Breast epithelium (tissue), 3 donors: ENCODE data around the gene PRRC2B.

Experiments
- POLR2A ChIP-seq: fragments of 450-650 bp; IDR thresholded peaks from one replicate; pipeline ENCODE4 v1.6.1; 2016; ENCODE audit warnings: antibody characterized with exemption, mild to moderate bottlenecking, moderate library complexity
- POLR2AphosphoS5 ChIP-seq, 3 donors: sonication (generic); formaldehyde crosslinking; IDR thresholded peaks; one replicate each; pipeline ENCODE4 v1.6.1; 2017; ENCODE audit warnings: antibody characterized with exemption in 3 of 3
- TF ChIP-seq, protein P1 (sequence below), 3 donors: fragments of 450-650 bp; IDR thresholded peaks; one replicate each; pipeline ENCODE4 v1.5.1; 2016 to 2017; ENCODE audit warnings: antibody characterized with exemption in 3 of 3, mild to moderate bottlenecking in 3 of 3, moderate library complexity in 3 of 3

DNA sequence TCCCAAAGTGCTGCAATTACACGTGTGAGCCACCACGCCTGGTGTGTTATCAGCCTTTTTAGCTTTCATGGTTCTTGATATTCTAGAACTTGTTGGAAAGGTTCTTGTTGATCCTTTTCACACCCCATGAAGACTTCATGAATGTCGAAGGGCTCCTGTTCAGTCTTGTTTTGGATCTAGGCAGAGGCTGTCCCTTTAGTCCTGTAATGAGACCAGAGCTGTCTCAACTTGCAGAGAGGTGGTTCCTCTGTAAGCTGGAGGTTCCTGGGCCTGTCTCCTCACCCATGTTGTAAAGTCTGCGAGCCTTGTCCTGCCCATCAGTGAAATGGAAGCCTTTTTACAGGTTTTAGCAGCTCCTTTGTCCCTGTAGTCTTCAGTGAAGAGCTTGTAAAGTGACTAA lies 38.2 kb downstream of the PRRC2B start:
- no peak for TF ChIP-seq POLR2A
- TF ChIP-seq, protein P1, sequence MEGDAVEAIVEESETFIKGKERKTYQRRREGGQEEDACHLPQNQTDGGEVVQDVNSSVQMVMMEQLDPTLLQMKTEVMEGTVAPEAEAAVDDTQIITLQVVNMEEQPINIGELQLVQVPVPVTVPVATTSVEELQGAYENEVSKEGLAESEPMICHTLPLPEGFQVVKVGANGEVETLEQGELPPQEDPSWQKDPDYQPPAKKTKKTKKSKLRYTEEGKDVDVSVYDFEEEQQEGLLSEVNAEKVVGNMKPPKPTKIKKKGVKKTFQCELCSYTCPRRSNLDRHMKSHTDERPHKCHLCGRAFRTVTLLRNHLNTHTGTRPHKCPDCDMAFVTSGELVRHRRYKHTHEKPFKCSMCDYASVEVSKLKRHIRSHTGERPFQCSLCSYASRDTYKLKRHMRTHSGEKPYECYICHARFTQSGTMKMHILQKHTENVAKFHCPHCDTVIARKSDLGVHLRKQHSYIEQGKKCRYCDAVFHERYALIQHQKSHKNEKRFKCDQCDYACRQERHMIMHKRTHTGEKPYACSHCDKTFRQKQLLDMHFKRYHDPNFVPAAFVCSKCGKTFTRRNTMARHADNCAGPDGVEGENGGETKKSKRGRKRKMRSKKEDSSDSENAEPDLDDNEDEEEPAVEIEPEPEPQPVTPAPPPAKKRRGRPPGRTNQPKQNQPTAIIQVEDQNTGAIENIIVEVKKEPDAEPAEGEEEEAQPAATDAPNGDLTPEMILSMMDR (IDR thresholded peaks at IDR 0.05) = no peak
- TF ChIP-seq POLR2AphosphoS5 (IDR thresholded peaks at IDR 0.05) = no peak
